ENCODE measurements around the gene PLEKHF1. TPM values are rescaled to one million over a fixed set of nuclear protein-coding genes. Genes with fewer than 3 reads are reported as not detected.

PLEKHF1 gene
- total RNA-seq, 1 donor from 2014 or later, result 23.4 TPM

DNA sequence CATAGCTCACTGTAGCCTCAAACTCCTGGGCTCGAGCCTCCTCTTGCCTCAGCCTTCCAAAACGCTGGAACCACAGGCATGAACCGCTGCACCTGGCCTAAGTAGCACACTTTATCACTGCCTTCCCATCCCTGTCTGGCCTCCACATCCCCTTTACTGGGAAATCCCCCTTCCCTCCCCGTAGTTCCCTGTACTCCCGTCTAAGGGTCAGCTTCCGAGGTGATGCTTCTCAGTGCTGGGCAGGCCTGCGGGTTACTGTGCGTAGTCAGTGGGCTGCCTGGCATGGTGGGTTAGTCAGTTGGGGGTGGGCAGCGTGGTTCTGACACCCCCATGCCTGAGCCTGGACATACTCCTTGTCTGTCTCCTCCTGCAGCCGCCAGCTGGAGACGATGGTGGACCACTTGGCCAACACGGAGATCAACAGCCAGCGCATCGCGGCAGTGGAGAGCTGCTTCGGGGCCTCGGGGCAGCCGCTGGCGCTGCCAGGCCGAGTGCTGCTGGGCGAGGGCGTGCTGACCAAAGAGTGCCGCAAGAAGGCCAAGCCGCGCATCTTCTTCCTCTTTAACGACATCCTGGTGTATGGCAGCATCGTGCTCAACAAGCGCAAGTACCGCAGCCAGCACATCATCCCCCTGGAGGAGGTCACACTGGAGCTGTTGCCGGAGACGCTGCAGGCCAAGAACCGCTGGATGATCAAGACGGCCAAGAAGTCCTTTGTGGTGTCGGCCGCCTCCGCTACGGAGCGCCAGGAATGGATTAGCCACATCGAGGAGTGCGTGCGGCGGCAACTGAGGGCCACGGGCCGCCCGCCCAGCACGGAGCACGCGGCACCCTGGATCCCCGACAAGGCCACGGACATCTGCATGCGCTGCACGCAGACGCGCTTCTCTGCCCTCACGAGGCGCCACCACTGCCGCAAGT is 8.4 kb downstream of the PLEKHF1 start:
- no peak overlapping the region for H3K4me3 ChIP-seq (ENCODE audit: low read depth, low read length)
- TF ChIP-seq, protein P1, sequence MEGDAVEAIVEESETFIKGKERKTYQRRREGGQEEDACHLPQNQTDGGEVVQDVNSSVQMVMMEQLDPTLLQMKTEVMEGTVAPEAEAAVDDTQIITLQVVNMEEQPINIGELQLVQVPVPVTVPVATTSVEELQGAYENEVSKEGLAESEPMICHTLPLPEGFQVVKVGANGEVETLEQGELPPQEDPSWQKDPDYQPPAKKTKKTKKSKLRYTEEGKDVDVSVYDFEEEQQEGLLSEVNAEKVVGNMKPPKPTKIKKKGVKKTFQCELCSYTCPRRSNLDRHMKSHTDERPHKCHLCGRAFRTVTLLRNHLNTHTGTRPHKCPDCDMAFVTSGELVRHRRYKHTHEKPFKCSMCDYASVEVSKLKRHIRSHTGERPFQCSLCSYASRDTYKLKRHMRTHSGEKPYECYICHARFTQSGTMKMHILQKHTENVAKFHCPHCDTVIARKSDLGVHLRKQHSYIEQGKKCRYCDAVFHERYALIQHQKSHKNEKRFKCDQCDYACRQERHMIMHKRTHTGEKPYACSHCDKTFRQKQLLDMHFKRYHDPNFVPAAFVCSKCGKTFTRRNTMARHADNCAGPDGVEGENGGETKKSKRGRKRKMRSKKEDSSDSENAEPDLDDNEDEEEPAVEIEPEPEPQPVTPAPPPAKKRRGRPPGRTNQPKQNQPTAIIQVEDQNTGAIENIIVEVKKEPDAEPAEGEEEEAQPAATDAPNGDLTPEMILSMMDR (IDR thresholded peaks at IDR 0.05; ENCODE audit: insufficient read depth, low read length, severe bottlenecking), result no peak
- no peaks in the 10 kb centered on the region for H3K27me3 ChIP-seq (ENCODE audit: control insufficient read depth, insufficient read depth, low read length)
- no peak for DNase-seq (ENCODE audit: low read depth)
- no peak for FAIRE-seq
- peaks cover 3% of the 10 kb centered on the region for H3K36me3 ChIP-seq (ENCODE audit: control insufficient read depth, insufficient read depth, low read length)

DNA sequence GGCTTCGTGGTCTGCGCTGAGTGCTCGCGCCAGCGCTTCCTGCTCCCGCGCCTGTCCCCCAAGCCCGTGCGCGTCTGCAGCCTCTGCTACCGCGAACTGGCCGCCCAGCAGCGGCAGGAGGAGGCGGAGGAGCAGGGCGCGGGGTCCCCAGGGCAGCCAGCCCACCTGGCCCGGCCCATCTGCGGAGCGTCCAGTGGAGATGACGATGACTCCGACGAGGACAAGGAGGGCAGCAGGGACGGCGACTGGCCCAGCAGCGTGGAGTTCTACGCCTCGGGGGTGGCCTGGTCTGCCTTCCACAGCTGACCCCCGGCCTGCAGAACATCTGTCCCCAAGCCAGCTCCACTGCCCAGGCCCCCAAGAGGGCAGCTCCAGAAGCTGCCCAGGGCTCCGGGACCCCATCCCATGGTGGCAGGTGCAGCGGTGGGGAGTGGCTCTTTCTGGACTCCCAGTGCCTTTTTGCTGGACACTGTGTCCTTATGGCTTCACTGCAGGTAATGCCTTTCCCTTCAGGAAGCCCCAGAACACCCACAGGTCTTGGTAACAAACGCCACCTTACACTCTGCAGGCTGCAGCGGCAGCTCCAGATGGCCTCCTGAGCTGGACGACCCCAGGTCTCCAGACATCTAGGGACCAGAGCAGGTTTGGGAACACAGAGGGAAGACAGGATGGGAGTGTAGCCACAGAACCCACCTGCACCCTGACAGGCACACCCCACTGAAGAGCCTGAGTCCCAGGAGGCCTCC is 9.3 kb downstream of the PLEKHF1 start:
- Histone ChIP-seq H3K27me3 (ENCODE audit: control insufficient read depth, insufficient read depth, low read length) (no peaks in the 10 kb centered on the region), H3K4me3 (ENCODE audit: low read depth, low read length) (no peak overlapping the region), H3K36me3 (ENCODE audit: control insufficient read depth, insufficient read depth, low read length) (peaks cover 3% of the 10 kb centered on the region)
- FAIRE-seq (no peak), DNase-seq (ENCODE audit: low read depth) (no peak)
- TF ChIP-seq, protein P1 (IDR thresholded peaks at IDR 0.05; ENCODE audit: insufficient read depth, low read length, severe bottlenecking), result no peak

DNA sequence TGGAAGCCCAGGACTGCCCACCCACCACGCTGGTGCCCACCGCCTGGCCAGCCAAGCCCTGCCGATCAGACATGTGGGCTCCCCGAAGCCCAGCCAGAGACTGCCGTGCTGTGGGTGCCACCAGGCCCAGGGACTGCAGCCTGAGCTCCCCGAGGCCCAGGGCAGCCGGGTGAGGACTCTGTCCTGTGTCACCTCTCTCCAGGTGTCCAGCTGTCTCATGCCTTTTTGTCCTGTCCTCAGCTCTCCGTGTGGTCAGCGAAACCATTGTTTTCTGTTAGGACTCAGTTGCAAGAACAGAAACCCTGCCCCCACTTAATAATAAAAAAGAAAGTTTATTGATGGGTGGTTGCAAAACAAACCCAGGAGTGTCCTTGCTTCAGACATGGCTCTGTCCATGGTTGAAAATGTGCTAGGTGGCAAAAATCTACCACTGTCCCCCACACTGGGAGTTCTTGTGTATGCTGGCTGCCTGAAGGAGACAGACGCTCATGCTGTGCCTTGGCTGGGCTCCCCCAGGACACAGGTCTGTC is 9.9 kb downstream of the PLEKHF1 start:
- no peaks in the 10 kb centered on the region for H3K27me3 ChIP-seq (ENCODE audit: control insufficient read depth, insufficient read depth, low read length)
- TF ChIP-seq, protein P1 (IDR thresholded peaks at IDR 0.05; ENCODE audit: insufficient read depth, low read length, severe bottlenecking), result no peak
- peaks cover 3% of the 10 kb centered on the region for H3K36me3 ChIP-seq (ENCODE audit: control insufficient read depth, insufficient read depth, low read length)
- DNase-seq (ENCODE audit: low read depth), result no peak
- FAIRE-seq, result no peak
- H3K4me3 ChIP-seq (ENCODE audit: low read depth, low read length), result no peak overlapping the region

DNA sequence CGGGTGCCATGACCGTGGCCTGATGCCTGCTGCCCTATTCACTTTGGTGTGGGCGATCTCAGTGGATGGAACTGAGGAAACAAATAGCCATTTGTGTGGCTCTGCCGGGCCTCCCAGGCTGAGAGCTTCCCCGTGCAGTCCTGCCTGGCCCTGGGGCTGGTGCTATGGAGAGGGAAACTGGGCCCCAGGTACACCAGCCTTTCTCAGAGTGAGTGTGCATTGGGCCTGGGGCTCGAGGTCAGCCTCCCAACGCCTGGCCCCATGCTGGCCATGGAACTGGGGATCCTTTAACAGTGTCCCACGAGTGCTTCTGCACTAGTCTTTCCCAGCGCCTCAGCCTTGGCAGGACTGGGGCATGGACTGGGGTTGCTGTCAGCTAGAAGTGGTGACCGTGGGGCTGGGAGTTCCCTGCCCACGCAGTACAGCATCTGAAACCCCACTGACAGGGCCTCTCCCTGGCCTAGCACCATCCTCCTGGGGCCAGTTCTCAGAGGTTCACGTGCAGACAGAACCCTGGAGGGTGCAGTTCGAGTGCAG is 10.5 kb downstream of the PLEKHF1 start:
- H3K4me3 ChIP-seq (ENCODE audit: low read depth, low read length), result no peak overlapping the region
- H3K27me3 ChIP-seq (ENCODE audit: control insufficient read depth, insufficient read depth, low read length), result no peaks in the 10 kb centered on the region
- TF ChIP-seq, protein P1 (IDR thresholded peaks at IDR 0.05; ENCODE audit: insufficient read depth, low read length, severe bottlenecking), result no peak
- DNase-seq (ENCODE audit: low read depth), result no peak
- no peak for FAIRE-seq
- H3K36me3 ChIP-seq (ENCODE audit: control insufficient read depth, insufficient read depth, low read length), result peaks cover 3% of the 10 kb centered on the region

DNA sequence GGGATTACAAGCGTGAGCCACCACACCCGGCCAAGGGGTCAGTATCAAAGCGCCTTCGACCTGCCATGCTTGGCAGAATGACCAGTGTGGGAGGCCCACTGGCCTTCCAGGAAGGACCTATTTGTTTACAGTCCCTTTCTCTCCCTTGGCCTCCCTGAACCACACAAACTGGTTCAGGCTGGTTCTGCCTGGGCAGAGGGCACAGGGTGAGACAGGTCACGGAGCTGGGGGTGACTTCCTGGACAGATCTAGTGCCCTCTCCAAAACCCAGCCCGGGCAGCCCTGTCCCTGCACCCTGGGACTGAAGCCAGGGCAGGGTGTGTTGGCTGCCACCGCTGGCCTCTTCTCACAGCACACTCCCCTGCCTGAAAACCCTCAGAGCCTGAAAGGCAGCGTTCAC is 11.3 kb downstream of the PLEKHF1 start:
- peaks cover 3% of the 10 kb centered on the region for H3K36me3 ChIP-seq (ENCODE audit: control insufficient read depth, insufficient read depth, low read length)
- H3K4me3 ChIP-seq (ENCODE audit: low read depth, low read length), result no peak overlapping the region
- DNase-seq (ENCODE audit: low read depth) (no peak), FAIRE-seq (no peak)
- no peaks in the 10 kb centered on the region for H3K27me3 ChIP-seq (ENCODE audit: control insufficient read depth, insufficient read depth, low read length)
- TF ChIP-seq, protein P1 (IDR thresholded peaks at IDR 0.05; ENCODE audit: insufficient read depth, low read length, severe bottlenecking), result no peak

Measured in bronchial epithelial cell (primary cell).